AG04450 (cell line): ENCODE measurements around the gene PRPF19. TPM values are rescaled to one million over a fixed set of nuclear protein-coding genes. Genes with fewer than 3 reads are reported as not detected.

Experiments
- CTCF ChIA-PET: fragments of 300-600, 350-600 bp; formaldehyde crosslinking; extraction: SDS; loops from one replicate; lab custom pipeline; 2022; ENCODE audit warnings: antibody characterized with exemption, inconsistent platforms; lab: Charles Lee
- POLR2A ChIA-PET: fragments of 350-600 bp; formaldehyde crosslinking; extraction: SDS; loops from one replicate; lab custom pipeline; 2021; ENCODE audit warnings: antibody characterized with exemption, inconsistent platforms; lab: Yijun Ruan, JAX
- DNase-seq: peaks from one replicate; pipeline ENCODE4 v3.0.0-alpha.2; 2011; ENCODE audit warnings: low read depth, low spot score
- H3K27ac ChIP-seq: one replicate; pipeline ENCODE4 v1.5.1; 2012; ENCODE audit warnings: low read depth, low read length, control low read depth
- H3K27me3 ChIP-seq: one replicate; pipeline ENCODE4 v1.6.0; 2012; ENCODE audit warnings: low read length; ENCODE audit not compliant: control insufficient read depth, insufficient read depth
- H3K4me3 ChIP-seq: 2 replicates; pipeline ENCODE4 v1.5.1; 2011; ENCODE audit warnings: mild to moderate bottlenecking, low read depth, low read length, control low read depth
- H3K9me3 ChIP-seq: 2 replicates; pipeline ENCODE4 v1.5.1; 2012; ENCODE audit warnings: low read length; ENCODE audit not compliant: control insufficient read depth, insufficient read depth
- CTCF ChIP-seq: IDR thresholded peaks from 2 replicates; pipeline ENCODE4 v1.5.1; 2011; ENCODE audit warnings: low read depth, low read length, control low read depth, inconsistent platforms
- polyA plus RNA-seq: library from polyadenylated mRNA; depleted of rRNA; stranded (reverse); fragments of >200 nt; gene quantifications from 2 replicates; pipeline ENCODE4 v1.2.3, GENCODE V29; 2011

Gene PRPF19
- polyA plus RNA-seq, 1 experiment, result 25.1 TPM

- Histone ChIP-seq H3K27me3 (peaks cover 2% of the 10 kb centered on the region), H3K9me3 (no peaks in the 10 kb centered on the region; the same call in 1 of the 2 replicates), H3K4me3 (no peak overlapping the region), H3K27ac (peak overlapping the region; percentile 70)
- no peak for TF ChIP-seq CTCF
- no peak for DNase-seq
- CTCF ChIA-PET, result interaction anchor here (1.0 to 3.6 kb wide), 7 partner anchors 11 to 41 kb away, joined by 4 to 24 read pairs (median 8); partner anchors contain the start of gene PTGDR2
- POLR2A ChIA-PET, result interaction anchor here (0.8 to 1.8 kb wide), 2 partner anchors 15 to 32 kb away, joined by 4 to 5 read pairs; no protein-coding TSS in a partner anchor
Measured at GRCh38 chr11:60872124-60872960, 34.0 kb downstream of the PRPF19 start.

GRCh38 chr11:60871378-60872061 lies 34.9 kb downstream of the PRPF19 start:
- H3K9me3 ChIP-seq, result no peaks in the 10 kb centered on the region; the same call in 1 of the 2 replicates
- no peak overlapping the region for H3K4me3 ChIP-seq
- CTCF ChIA-PET, result interaction anchor here (0.6 to 3.6 kb wide), 7 partner anchors 11 to 1998 kb away, joined by 4 to 24 read pairs (median 8); partner anchors contain the start of gene PTGDR2
- DNase-seq, result no peak
- TF ChIP-seq CTCF, result peak; percentile 30; the same call in 1 of the 2 replicates
- peaks cover 2% of the 10 kb centered on the region for H3K27me3 ChIP-seq
- POLR2A ChIA-PET, result no interaction called here
- peak overlapping the region; percentile 11 for H3K27ac ChIP-seq

GRCh38 chr11:60870733-60871377 lies 35.5 kb downstream of the PRPF19 start:
- Histone ChIP-seq H3K9me3 (no peaks in the 10 kb centered on the region; the same call in 1 of the 2 replicates), H3K27ac (no peak overlapping the region), H3K4me3 (no peak overlapping the region), H3K27me3 (peaks cover 2% of the 10 kb centered on the region)
- ChIA-PET CTCF (interaction anchor here (0.6 to 3.6 kb wide), 7 partner anchors 10 to 1999 kb away, joined by 4 to 24 read pairs (median 8); partner anchors contain the start of gene PTGDR2), POLR2A (interaction anchor here (0.5 kb wide), 1 partner anchor 18 kb away, joined by 3 read pairs; no protein-coding TSS in a partner anchor)
- no peak for DNase-seq
- TF ChIP-seq CTCF, result no peak

- H3K4me3 ChIP-seq, result no peak overlapping the region
- TF ChIP-seq CTCF, result no peak
- POLR2A ChIA-PET, result interaction anchor here (0.5 kb wide), 1 partner anchor 19 kb away, joined by 3 read pairs; no protein-coding TSS in a partner anchor
- no peak for DNase-seq
- H3K9me3 ChIP-seq, result no peaks in the 10 kb centered on the region; the same call in 1 of the 2 replicates
- H3K27ac ChIP-seq, result no peak overlapping the region
- peaks cover 5% of the 10 kb centered on the region for H3K27me3 ChIP-seq
- CTCF ChIA-PET, result interaction anchor here (1.7 to 3.1 kb wide), 3 partner anchors 17 to 39 kb away, joined by 5 to 17 read pairs (median 16); no protein-coding TSS in a partner anchor
Measured at GRCh38 chr11:60870276-60870675, 36.1 kb downstream of the PRPF19 start.
